HG02571 (cell line): Measurements from ENCODE around the gene KANK4.
"Not testable (repeated sequence)": the region's sequence is repeated elsewhere in the genome, so short reads cannot be mapped to it uniquely, and the experiment has no call there.

ENCODE experiments used
- ATAC-seq: cut with Tn5 transposase; IDR thresholded peaks from one replicate; pipeline ENCODE4 v1.9.1; 2021; ENCODE audit warnings: mild to moderate bottlenecking, moderate library complexity; ENCODE audit not compliant: unreplicated experiment

The KANK4 gene

DNA sequence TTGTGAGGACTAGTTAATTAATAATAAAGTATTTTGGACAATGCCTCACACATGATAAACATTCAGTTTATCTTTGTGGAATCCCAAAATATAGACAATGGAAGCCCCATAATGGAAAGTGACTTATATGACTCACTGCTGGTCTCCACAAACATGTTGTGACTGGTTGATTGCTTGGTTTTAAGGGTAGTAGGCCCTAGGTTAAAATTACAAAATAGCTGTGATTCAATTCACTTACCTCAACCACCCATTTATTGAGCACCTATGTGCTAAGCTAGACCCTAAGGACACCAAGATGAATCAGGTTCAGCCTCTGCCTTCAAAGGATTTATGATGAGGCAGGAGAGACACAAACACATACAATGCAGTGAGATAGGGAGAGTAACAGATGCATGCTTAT is 42.4 kb downstream of the KANK4 start:
- no peak for ATAC-seq

DNA sequence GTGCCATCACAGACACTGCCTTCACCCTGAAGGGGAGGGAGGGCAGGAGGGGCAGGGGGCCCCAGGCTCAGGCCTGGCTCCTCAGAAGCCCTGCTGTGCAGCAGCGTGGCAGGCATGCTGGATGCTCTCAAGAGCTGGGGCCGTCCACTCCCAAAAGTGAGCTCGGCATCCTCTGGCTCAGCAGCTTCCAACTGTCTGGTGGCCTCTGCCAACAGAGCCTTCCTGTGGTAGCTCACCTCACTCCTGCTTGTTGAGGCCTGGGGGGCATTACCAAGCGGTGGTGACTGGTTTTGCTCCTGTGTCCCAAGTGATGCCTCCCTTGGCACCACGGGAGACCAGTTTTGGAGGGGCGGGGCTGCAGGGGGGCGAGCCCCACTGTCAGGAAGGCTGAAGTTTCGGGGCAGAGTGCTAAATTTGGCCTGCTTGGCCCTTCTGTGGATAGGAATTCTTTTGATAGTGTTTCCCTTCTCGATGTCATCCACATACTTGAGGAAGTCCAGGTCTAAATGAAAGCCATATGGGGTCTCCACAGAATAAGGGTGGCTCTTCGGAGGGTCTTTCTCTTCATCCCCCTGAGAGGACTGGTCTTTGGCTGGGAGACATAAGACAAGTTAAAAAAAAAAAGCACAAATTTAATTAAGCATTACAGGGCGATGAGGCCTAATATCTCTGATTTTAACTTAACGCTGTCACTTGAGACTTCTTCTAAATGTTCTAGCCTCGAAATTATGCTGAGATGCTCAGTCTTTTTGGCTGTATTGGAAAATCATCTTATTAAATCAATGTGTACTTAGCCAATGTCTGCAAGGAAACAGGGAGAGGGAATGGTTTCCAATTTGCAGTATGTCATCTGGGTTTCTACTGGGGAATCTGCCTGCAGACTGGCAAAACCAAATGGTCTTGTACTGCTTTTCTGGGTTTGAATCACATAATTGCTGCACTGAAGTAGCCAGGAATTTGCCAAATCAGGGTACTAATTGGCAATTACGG is 44.4 kb downstream of the KANK4 start:
- ATAC-seq: no peak

DNA sequence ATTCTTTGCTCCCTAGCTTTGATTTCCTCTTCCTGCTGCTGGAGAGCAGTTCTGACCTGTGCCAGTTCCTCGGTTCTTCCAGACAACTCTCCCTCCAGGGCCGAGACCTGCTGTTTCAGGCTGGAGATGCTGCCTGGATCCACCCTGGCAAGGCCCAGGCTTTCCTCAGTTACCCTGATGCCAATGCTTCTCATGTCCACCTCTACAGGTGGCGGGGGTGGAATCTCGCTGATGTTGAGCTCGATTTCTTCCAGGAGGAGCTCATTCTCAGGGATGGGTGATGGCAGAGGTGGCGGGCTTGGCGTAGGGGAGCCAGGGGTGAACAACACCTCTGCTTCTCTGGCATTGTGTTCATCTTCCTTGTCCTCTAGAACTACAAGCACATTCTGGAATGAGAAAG is 45.3 kb downstream of the KANK4 start:
- ATAC-seq: no peak

DNA sequence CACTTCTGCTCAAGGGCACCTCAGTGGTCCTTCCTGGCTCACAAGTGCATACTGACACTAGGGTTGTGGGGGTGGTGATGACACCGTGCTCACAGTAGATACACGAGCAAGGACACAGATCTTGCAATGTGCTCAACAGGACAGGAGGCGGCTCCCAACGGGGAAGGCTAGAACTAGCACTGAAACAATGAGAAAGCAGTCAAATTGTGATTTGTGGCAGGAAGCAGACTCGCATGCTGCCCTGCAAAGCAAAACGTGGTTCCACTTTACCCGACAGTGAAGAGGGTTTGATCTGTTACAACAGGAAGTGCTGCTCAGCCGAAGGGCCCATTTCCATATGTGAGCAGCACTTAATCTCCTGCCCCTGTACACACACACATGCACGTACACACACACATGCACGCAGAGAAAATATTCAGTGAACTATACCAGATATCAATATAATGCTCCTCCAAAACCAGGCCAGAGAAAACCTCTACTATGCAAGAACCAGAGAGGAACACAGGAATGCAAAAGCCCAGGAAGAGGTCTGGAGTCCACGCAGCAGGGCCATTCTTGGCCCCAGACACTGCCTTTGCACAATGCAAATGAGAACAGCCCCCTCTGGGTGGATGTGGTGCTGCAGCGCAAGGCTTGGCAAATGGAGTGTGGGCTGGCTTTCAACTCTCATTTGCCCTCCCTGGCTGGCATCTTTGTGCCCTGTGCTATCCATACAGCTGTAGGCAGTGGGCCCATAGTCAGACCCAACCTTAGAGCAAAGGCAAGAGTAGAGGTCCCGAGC is 47.1 kb downstream of the KANK4 start:
- ATAC-seq: peak; percentile 60

DNA sequence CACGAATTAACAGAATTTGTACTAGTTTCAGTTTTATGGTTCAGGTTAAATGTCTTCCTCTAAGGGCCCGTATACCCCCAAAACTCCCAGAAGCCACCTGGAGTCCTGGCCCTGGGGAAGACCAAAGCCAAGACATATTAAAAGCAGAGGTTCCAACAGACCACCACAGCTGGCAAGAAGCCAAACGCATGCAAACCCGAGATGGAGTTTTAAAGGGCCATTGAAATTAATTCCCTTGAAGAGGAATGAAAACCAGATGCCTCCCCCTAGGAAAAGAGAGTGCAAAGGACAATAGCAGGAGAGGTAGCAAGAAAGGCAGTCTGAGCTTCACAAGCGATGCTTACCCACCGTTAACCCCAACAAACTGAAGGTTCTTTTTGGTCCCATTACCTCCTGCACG is 48.1 kb downstream of the KANK4 start:
- no peak for ATAC-seq

DNA sequence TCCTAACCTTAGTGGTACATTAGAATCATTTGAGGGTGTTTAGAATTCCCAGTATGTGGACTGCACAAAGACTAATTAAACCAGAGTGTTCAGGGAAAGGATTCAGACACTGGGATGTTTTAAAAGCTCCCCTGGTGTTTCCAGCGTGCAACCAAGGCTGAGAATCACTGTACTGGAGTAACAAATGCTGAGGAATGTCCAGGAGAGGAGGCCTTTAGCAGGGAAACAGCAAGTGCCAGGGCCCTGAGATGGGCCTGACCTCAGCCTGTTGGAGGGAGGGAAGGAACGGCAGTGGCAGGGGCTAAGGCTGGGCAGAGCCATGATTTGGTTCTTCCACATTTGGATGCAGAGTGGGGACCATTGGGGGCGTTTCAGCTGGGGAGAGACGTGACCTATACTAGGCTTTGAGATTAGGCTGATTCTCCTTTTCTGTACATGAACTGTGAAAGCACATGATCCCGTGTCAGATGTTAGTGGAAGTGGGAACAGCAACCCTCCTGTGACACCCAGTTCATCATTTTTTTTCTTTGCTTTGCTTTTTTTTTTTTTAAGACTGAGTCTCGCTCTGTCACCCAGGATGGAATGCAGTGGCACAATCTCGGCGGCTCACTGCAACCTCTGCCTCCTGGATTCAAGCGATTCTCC is 49.3 kb downstream of the KANK4 start:
- no peak for ATAC-seq

DNA sequence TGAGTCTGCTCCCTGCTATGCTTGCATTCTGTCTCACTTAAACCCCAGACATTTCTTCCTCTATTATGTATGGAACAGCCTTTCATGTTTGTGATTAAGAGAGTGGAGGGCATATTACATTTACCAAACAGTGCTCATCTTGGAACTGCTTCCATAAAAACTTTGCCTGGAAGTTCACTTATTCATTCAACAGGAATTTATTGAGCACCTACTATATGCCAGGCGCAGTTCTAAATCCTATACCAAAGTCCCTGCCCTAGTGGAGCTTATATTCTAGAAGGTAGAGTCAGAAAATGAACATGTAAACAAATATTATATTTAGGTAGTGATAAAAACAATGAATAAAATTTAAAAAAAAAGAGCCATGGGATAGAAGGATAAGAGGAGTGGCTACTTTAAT is 49.8 kb downstream of the KANK4 start:
- no peak for ATAC-seq

DNA sequence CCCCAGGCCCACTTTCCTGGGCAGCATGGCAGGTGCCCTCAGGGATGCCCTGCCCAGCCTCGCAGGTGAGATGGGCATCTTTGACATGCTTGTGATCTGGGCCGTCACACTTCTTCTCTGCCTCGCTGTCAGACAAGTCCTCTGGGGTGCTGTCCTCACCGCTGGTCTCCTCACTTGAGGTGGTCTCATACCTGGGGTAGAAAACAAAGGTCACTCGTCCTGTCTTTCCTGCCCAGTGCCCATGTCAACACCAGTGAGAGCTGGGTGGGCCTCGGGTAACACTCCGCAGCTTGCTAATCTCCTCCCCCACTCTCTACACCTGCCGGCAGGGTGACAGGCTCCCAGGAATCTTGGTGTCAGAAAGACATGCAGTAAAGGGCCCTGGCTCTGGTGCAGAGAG is 50.9 kb downstream of the KANK4 start:
- no peak for ATAC-seq

DNA sequence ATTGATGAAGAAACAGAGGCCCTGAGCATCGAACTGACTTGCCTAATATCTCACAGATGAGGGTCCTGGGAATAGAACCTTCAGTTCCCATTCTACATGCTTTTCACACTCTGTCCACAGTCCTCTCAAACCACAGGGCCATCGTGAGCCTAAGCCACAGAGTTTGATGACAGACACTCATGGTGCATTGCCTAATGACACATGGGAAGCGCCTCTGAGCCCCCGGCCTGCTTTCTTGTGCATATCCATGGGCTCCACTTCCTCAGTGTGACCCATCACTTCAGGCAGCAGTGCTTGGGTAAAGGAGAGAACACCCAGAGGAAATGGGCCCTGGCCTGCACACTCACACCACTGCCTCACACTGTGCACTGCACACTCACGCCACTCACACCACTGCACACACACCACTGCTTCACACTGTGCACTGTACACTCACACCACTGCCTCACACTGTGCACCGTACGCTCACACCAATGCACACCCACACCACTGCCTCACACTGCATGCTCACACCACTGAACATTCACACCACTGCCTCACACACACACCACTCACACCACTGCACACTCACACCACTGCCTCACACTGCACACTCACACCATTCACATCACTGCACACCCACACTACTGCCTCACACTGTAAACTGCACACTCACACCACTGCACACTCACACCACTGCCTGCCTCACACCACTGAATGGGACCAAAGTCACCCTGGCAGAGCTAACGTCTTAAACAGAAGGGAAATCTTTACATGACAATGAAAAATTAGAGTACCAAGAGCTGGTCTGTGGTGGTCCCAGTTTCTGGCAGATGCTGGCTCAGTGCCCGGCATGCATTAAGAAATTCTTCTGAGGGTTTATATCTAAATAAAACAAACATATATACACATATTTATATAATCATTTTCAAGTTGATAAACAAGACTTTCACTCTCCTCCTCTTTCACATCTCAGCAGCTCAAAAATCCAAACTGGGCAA is 53.0 kb downstream of the KANK4 start:
- no peak for ATAC-seq

DNA sequence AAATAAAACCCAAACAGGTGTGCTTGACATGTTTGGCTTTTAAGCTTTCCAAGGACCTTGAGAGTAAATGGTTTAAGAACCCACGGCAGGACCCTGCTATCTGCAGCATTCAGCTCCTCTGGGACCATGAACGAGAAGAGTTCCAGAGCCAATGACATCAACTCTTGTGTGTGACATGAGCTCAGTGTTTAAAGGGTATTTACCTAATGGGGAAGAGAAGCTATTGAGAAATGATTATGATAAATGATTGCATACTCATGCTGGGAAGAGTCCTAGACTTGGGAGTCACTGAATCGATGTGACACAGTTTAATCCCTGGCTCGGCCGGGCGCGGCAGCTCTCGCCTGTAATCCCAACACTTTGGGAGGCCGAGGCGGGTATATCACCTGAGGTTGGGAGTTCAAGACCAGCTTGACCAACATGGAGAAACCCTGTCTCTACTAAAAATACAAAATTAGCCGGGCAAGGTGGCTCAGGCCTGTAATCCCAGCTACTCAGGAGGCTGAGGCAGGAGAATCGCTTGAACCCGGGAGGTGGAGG is 55.4 kb downstream of the KANK4 start:
- ATAC-seq: no peak

DNA sequence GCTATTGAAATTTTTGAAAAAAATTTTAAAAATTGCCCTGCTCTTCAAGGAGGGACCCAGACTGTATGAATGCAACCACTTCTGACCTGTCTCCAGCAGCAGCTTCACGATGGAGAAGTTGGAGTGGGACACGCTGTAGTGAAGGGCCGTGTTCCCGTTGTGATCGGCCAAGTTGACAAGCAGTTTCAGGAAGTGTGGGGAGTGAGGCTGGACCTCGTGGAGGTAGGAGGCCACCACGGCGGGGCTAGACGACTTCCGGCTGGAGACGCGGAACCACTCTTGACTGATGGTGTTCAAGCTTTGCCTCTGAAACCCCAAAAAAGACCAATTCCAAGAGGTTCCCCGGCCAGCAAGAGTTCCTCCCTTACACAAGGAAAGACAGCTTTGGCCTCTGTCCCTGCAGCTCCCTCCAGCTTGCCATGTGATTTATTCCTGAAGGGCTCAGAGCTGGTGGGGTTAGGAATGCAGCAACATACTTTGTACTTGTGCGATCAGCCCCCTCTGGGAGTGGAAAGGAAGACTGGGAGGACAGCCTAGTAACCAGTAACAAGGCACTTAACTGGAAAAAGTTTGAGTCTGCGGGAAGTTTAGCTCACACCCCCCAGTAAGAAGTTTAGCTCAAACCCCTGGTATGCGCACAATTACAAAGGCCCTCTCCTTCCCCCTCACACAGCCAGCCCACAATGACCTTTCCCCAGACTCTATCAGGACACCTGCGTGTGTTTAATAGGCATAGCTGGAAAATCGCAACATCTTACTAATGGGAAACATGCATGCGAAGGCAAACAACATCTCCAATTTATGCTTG is 56.0 kb downstream of the KANK4 start:
- ATAC-seq: no peak

DNA sequence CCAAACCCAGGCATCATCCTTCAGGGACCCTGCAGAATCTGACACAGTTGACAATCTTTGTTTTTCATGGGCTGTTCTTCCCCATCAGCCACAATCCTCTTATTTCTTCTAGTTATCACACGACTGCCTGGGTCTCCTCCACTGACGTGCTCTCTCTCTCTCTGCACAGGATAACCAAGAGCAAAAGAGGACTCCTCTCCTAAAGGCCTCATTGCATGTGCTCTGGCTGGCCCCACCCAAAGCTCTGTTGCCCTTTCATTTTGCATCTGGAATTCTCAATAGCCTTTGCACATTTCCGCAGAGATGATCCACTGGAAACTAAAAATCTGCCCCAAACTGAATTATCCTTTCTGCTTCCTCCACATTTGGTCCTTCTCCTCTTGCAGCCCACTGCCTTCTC is 58.5 kb downstream of the KANK4 start:
- no peak for ATAC-seq

DNA sequence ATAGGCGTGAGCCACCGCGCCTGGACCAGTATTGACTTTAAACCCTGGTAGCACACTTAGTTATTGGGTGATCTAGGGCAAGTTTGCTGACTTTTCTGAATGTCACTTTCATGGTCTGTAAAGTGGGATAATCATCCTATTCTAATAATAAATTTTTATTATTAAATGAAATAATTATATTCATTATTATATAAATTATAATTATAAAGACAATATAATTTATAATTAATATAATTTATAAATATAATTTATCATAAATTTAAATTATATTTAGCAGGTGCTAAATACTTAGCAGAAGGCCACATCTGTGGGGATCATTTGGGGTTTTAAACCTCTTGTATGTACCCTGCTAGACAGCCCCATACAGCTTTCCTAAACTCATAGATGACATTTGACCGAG is 59.7 kb downstream of the KANK4 start:
- no peak for ATAC-seq

DNA sequence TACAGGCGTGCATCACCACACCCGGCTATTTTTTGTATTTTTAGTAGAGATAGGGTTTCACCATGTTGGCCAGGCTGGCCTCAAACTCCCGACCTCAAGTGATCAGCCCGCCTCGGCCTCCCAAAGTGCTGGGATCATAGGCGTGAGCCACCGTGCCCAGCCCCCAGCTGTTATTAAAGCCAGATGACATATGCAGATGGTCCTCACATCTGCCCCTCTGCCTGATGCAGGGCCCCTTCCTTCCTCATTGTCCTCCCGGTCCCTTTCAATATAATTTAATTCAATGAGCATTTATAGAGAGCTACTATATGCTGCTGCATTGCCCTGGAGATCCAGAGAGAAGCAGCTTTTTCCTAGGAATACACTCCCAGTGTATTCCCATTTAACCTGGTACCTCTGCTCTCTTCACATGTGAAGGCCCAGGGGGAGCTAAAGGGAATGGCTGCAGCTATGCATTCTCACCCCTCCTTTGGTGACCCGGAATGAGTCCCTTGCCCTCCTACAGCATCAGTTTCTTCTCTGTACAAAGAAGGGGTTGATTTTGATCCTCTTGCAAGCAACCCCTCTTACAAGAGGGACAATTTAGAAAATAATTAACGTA is 69.0 kb downstream of the KANK4 start:
- no peak for ATAC-seq

DNA sequence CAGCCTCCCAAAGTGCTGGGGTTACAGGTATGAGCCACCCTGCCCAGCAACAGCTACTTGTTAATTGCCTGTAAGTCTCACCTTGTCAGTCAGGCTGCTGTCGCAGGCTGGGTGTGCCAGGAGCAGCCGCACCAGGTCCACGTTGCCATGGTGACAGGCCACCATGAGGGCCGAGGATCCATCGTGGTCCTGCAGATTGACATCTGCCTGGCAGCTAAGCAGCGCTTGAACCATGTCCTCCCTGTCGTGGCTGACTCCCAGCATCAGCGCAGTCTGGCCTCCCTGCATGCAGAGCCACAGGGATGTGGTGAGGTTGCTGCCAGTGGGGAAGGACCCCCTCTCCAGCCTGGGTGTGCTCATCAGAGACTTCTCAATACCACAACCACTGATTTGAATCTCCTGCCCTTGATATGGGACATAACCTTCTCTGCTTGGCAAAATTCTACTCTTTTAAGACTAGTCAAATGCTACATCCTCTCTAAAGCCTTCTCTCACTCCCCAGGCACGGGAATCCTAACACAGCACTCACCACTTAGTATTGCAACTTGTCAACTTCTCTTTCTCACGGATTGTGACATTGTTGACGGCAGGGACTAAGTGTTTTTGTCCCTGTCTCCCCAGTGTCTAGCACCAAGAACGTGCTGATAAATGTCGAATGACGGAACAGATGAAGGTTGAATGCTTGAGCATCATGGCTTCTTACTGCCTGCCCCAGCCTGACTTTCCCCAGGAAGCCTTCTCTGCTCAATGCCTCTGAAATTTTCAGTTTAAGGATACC is 71.7 kb downstream of the KANK4 start:
- ATAC-seq: no peak

DNA sequence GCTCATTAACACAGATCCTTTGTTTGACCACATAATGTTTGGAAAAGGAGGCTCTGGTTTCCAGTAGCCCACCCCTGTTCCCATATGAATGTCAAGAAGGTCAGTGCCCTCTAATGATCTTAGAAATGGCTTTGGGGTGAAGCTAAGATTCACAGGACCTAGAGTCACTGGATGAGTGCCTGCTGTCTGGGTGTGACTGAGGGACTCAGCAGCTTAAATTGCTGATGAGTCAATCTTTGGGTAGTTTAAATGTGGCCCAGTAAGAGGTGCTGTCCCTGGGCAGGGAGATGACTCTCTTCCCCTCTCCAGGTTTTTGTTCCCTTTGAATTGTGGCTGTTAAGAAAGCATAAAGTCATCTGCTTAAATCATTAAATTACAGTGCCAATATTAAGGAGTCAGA is 74.0 kb downstream of the KANK4 start:
- no peak for ATAC-seq

DNA sequence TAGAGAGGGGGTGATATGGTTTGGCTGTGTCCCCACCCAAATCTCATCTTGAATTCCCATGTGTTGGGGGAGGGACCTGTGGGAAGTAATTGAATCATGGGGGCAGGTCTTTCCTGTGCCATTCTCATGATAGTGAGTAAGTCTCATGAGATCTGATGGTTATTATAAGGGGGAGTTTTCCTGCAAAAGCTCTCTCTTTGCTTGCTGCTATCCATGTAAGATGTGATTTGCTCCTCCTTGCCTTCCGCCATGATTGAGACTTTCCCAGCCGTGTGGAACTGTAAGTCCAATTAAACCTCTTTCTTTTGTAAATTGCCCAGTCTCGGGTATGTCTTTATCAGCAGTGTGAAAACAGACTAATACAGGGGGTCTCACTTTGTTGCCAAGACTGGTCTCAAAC is 74.9 kb downstream of the KANK4 start:
- not testable (repeated sequence) for ATAC-seq
